ENCODE results near the gene DNAH7.

The DNAH7 gene

DNA sequence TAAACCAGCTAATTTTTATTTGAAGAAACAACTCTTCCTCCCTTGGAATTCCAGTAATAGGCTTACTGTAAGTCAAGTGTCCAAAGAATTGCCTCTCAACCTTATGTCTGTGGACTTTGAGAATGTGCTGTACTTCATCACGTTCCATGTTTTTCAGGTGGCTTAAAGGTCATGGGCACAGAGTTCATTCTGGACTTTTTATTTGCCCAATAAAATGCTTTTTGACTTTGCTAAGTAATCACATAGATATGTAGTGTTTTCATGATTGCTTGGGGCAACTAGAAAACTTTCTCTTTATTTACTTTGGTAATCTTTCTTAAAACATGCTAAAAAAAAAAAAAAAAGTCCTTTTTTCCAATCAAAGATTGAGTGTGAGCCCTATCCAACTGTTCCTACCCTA lies 10.4 kb upstream of the DNAH7 start:
- DNase-seq (ENCODE audit: low read depth in 1 of 2, low spot score in 1 of 2): no peak

DNA sequence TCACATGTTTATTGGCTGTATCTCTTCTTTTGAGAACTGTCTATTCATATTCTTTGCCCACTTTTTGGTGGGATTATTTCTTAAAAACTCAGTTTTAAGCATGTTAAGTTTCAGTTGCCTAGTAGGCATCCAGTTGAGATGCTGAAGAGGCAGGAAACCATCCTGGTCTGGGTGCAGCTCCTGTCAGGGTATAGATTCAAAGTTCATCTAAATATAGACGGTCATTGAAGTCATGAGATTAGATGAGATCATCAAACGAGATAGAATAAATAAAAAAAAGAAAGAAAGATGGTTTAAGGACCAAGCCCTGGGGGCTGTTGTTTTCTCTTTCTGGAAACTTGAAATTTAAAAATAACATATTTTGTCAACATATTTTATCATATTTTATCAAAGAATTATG lies 9.2 kb upstream of the DNAH7 start:
- DNase-seq (ENCODE audit: low read depth in 1 of 2, low spot score in 1 of 2): no peak

DNA sequence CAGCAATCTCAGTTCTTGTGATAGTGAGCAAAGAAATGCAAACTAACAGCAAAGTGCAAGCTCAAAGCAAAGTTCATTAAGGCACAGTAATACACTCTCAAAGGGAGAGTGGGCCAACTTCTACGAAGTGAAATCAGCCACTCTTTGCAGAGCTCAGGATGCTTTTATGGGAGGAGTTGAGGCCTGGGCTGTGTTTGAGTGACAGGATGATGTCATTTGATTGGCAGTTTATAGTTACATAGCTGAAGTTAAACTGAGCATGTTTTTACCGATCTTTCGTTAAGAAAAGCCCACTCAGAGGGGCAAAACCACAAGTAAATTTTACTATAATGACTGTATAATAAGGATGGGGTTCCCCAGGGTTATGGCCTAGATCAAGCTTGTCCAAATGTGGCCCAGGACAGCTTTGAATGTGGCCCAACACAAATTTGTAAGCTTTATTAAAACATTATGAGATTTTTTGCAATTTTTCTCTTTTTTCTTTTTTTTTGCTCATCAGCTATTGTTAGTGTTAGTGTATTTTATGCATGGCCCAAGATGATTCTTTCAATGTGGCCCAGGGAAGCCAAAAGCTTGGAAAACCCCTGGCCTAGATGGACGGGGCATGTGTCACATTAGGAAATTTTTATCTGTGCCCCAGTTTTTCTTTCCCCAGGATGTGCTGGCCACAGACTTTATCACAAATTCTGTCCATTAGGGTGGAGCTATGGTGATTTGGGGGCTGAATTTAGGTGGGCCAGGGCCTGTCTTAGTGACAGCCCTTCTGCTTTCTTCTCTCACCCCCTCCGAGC lies 8.3 kb upstream of the DNAH7 start:
- DNase-seq (ENCODE audit: low read depth in 1 of 2, low spot score in 1 of 2): no peak

DNA sequence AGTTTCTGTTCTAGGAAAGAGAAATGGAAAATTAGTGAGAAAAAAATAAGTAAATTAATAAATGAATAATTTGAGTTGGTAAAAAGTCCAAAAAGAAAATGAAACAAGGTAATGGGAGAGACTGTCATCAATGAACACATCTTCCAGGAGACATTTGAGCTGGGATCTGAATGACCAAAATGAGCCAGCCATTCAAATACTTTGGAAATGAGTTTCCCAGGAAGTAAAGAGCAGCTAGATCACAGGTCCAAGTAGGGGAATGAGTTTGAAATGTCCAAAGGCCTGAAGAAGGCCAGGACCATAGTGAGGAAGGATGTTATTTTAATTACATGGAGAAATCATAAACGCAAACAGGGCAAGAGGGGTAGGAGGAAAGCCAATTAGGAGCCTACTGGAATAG lies 6.6 kb upstream of the DNAH7 start:
- no peak for DNase-seq (ENCODE audit: low read depth in 1 of 2, low spot score in 1 of 2)

DNA sequence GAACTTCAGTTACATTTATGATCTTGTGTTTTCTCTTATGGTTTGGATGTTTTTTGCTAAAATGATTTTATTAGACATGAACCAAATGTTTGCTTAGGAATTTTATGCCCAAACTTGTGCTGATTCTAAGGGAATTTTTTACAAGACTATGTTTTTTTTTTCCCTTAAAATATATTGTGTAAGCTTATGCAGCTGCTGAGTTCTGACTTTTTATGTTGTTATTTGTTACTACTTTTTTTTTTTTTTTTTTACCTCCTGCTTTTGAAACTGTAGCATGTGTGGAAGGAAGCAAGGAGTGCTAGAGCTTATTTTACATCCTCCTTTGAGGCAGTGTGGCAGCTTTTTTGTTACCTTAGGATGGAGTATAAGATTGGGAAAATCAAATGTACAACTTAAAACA lies 6.0 kb upstream of the DNAH7 start:
- no peak for DNase-seq (ENCODE audit: low read depth in 1 of 2, low spot score in 1 of 2)

DNA sequence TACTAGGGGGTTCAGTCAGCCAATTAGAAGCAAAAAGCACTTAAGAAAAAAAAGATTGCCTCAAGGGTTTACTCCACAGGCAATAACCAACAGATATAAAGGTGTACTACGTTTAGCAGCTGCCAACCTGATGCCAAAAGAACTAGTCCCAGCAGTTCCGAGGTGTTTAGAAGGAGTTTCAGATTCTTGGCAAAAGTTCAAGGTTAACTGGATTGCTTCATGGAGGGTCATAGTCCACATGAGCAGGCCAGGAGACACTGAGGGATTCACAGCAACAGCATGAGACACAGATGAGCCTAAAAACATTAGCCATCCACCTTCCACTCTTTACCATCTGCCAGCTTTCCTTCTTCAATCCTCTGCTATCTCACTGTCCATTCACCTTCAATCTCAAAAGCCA lies 4.9 kb upstream of the DNAH7 start:
- DNase-seq (ENCODE audit: low read depth in 1 of 2, low spot score in 1 of 2): no peak

DNA sequence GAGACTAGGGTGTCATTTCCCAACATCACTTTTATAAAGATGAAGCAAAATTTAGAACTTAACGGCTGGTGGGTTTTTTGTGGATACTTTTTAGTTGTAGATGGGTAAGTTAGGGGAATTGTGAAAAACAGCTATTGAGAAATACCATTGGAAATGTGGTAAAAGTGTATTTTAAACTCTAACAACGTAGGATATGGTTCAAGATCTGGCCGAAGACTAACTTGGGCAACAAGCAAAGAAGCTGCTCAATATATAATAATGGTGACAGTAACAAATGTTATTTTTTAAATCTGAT lies 1.6 kb downstream of the DNAH7 start:
- no peak for DNase-seq (ENCODE audit: low read depth in 1 of 2, low spot score in 1 of 2)

DNA sequence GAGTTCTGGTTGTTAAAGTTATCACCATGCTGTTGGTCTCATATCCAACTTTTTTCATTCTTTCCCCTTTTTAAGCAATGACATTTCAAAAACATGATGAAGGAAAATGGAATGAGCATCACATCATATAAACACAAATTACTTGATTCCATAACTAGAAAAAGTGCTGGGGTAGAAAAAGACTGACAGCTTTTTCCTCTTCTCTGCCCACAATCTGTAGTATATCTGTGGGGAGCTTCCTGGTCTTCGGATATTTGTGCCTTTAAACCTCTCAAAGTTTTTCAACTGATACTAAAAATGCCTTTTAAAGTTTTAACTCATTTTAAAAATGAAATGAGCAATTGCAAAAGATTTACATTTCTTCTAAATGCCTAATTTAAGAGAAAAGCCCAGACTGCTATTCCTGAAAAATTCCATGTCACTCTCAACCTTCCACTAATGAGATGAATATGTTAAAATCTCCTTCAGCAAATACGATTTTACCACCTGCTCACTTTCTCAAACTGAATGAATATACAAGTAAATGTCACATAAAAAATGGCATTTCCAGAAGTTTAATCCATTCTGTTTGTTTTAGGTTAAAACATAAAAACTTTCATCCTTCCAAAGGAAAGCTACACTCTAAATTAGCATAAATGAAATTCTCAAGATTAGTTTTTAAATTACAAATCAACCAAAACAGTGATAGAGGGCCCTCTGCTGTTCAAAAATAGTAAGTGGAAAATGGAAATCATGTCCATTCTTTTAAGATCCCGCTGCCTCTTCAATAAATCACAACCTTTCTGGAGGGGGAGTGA lies 2.1 kb downstream of the DNAH7 start:
- DNase-seq (ENCODE audit: low read depth in 1 of 2, low spot score in 1 of 2): no peak

DNA sequence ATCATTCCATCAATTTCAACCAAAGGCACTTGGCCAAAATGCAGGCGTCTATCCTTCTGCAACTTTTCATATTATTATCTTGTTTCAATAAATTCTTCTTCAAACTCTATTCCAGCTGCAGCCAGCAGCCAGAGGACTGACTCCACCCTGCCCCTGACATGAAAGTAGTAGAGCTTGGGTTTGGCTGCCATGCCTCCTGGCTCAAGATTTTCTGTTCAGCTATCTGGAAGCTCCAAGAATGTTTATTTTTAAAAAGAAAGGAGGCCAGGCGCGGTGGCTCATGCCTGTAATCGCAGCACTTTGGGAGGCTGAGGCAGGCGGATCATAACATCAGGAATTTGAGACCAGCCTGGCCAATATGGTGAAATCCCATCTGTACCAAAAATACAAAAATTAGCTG lies 4.9 kb downstream of the DNAH7 start:
- no peak for DNase-seq (ENCODE audit: low read depth in 1 of 2, low spot score in 1 of 2)

DNA sequence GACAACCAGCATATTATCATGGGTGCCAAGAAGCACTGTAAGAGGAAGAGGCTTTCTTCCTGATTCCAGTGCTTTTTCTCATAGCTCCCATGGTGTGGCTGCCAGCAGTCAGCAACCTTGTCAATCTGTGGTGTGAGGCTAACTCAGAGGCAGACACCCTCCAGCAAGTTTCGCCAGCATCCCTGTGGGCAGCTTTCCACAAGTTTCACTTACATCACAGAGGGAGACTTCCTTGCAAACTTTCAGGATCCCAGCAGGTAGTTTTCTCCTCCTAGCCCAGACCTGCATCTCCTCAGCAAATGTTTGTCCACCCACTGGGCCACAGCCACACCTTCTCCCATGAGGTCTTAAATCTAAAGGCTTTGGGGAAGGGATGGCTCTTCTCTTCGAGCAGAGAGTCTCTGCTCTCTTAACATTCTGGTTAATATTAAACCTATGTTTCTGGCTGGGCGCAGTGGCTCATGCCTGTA lies 9.1 kb downstream of the DNAH7 start:
- no peak for DNase-seq (ENCODE audit: low read depth in 1 of 2, low spot score in 1 of 2)

DNA sequence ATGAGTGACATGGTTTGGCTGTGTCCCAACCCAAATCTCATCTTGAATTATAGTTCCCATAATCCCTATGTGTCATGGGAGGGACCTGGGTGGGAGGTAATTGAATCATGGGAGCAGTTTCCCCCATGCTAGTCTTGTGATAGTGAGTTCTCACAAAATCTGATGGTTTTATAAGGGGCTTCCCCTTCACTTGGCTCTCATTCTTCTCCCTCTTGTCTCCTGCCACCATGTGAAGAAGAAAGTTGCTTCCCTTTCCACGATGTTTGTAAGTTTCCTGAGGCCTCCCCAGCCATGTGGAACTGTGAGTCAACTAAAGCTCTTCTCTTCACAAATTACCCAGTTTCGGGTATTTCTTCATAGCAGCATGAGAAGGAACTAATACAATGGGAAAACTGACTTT lies 14.0 kb downstream of the DNAH7 start:
- no peak for DNase-seq (ENCODE audit: low read depth in 1 of 2, low spot score in 1 of 2)

DNA sequence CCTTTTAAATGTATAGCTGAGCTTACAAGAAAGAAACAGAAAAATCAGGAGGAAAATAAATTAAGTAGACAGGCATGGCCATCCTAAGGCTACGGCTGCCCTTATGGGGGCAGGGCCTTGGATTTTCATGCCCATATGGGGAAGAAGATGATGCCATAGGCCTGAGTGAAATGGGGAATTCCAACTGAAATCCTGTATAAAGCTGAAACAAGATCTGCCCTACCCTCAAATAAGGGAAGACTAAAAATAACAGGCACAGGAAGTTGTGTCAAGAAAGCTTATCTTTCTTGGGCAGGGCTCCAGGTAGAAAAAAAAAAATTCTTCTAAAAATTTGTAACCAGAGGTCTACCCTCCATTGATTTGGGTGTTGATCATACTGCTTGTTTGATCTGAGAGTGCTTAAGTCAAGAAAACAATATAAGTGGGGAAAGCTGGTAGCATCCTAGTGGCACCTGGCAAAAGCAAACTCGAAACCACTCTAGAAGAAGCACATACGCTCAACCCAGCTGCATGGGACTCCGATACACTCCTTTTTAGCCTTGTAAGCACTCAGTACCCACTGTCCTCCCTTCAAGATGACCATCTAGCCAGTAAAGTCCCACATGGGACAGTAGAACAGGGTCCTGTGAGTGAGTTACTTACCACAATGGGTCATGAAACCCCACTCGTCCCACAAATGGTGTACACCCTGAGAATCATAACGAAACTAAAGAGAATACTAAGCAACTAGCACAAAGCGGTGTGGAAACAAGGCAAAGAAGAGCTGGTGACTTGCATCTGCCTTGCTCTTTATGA lies 22.3 kb downstream of the DNAH7 start:
- no peak for DNase-seq (ENCODE audit: low read depth in 1 of 2, low spot score in 1 of 2)

DNA sequence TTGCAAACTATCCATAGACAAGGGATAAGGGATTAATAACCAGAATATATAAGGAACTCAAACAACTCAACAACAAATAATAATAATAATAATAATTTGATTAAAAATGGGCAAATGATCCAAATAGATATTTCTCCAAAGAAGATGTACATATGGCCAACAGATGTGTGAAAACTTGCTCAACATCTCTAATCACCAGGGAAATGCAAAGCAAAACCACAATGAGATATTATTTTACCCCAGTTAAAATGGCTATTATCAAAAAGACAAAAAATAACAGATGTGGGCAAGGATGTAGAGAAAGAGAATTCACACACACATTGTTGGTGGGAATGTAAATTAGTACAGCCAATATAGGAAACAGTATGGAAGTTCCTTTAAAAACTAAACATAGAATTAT lies 26.9 kb downstream of the DNAH7 start:
- DNase-seq (ENCODE audit: low read depth in 1 of 2, low spot score in 1 of 2): no peak

DNA sequence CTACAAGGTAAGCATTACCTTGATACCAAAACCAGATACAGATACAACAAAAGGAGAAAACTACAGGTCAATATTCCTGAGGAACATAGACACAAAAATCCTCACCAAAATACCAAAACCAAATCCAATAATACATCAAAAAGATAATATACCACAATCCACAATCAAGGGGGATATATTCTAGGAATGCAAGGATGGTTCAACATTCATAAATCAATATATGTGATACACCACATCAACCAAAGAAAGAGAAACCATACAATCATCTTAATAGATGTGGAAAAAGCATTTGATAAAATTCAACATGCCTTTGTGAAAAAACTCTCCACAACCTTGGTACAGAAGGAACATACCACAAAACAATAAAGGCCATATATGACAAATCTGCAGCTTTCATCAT lies 28.4 kb downstream of the DNAH7 start:
- DNase-seq (ENCODE audit: low read depth in 1 of 2, low spot score in 1 of 2): no peak

DNA sequence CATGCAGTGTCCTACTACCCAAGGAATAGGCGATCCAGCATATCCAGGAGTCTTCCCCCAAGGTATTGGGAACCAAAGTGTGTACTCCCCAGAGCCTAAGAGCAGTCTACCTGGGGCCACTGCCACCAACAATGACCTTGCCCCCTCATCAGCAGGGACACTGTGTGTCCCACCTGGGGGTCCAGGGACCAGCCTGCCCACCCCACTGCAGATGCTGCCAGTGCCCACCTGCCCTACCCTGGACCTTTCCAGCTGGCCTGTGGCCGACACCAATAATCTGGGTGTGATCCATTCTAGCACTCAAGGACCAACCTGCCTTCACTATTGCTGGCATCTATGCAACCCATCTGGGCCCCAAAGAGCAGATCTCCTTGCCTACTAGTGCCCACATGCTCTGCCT lies 32.2 kb downstream of the DNAH7 start:
- no peak for DNase-seq (ENCODE audit: low read depth in 1 of 2, low spot score in 1 of 2)

DNA sequence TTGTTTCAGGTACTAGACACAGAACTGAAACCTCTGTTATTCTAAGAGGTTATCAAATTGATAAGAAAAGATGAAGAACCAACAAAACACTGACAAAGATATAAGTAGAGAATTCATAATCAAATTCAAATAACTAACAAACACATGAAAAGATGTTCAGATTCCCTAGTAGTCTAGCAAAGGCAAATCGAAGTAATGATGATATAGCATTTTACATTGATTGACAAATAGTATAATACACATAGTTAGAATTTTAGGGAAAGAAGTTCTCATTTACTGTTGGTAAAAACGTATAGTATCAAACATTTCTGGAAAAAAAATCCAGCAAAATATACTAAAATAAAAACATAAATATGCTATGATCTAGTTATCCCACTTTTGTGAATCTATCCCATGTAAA lies 50.6 kb downstream of the DNAH7 start:
- no peak for DNase-seq (ENCODE audit: low read depth in 1 of 2, low spot score in 1 of 2)

DNA sequence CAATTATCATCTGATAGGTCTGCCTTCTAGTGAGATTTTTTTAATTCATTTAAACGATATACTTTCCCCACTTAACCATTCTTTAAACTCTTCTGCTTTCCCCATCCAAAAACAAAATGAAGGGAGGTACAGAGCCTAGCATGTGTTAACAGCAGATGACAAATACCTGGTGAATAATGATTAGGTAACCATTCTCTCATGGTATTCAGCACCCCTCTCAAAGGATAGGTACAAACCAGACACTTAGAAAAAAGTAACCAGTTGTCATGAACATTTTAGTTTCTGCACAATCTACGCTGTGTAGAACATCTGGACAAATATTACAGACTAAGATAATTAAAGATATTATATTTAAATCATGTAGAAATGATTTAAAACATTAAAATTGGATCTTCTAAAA lies 56.3 kb downstream of the DNAH7 start:
- no peak for DNase-seq (ENCODE audit: low read depth in 1 of 2, low spot score in 1 of 2)

DNA sequence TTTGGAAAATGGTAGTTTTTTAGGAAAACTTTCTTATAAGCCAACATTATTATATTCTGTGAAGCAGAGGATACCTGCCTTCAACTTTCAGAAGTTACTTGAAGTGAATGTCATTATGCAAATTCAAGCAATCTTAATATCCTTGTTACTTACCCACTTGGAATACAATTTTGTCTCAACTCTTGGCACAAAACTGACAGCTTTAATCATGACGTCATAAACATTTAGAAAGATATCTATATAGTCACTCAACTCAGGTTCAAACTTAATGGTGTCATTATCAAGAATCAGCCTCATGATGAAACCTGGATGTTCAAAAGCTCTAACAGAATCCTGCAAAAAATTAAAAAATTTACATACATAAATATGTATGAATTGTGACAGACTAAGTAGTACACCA lies 68.1 kb downstream of the DNAH7 start:
- no peak for DNase-seq (ENCODE audit: low read depth in 1 of 2, low spot score in 1 of 2)

DNA sequence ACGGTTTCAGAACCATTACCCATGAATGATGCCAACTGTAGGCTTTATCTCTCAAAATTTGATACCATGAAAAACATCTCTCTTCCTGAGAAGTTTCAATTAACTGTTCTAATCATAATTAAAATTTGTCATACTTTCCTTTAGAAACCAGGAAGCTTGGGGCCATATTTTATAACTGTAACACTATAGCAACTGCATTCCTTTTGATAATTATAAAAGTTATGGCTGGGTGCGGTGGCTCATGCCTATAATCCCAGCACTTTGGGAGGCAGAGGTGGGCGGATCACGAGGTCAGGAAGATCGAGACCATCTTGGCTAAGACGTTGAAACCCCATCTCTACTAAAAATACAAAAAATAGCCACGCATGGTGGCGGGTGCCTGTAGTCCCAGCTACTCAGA lies 70.6 kb downstream of the DNAH7 start:
- DNase-seq (ENCODE audit: low read depth in 1 of 2, low spot score in 1 of 2): no peak

DNA sequence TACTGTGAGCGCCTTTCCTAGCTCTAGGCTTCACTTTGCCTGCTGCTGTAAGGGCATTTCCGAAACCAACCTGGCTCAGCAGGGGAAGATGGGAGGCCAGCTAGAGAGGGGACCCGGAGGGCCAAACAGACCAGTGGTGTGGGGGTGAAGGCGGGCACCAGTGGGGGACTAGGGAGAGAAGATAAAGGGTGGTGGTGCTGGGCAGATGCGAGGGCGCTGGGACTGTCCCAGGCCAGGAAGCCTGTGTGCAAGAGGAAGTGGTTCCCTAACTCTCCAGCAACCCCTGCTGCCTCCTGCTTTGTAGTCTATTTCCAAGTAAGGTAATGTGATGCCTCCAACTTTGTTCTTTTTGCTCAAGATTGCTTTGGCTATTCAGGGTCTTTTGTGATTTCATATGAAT lies 73.1 kb downstream of the DNAH7 start:
- DNase-seq (ENCODE audit: low read depth in 1 of 2, low spot score in 1 of 2): no peak

DNA sequence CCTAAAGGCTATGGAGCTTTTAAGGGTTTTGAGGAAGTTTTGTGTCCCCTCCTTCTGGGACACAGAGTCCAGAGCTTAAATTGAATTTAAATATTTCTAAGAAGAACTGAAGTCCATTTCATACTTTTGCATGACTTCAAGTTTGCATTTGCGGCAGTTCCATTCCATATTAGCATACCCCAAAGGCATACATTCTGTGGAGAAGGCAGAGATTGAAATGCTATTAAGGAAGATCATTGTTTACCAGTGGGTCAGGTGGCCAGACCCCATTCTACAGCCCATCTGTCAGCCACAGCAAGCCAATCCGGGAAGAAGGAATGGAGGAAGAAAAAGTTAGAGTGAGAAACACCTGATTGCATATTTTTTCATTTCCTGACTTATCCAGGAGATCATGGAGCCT lies 75.0 kb downstream of the DNAH7 start:
- DNase-seq (ENCODE audit: low read depth in 1 of 2, low spot score in 1 of 2): no peak

DNA sequence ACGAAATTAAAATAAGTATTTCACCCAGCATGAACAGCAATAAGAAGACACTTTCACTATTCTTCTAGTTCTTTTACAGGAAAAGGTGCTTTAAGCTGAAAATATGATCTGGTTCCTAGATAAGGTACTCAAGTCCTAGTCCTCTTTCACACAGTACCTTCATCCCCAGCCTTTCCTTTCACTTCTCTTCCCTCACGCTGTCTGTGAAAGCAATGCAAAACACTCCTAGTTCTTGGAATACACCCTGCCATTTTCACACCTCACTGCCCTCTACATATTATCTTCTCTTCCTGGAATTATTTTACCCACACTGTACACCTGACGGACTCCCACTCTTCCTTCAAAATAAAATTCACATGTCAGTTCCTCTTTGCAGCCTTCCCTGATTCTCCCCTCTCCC lies 82.9 kb downstream of the DNAH7 start:
- no peak for DNase-seq (ENCODE audit: low read depth in 1 of 2, low spot score in 1 of 2)

Measured in stimulated activated CD4-positive, alpha-beta T cell treated with anti-CD3 and anti-CD28 coated beads, Interleukin-15, amount 100 ng/mL, for 1 hour (primary cell).